Subcutaneous adipose tissue (tissue), 4 donors: ENCODE data around the gene ABHD12. TPM values are rescaled to one million over a fixed set of nuclear protein-coding genes. Genes with fewer than 3 reads are reported as not detected.

ENCODE experiments used
- small RNA-seq: library from RNA; depleted of rRNA; stranded (forward); fragments of <200 nt; gene quantifications from one replicate; pipeline ENCODE3, GENCODE V24; 2016
- total RNA-seq, 4 donors: library from RNA; depleted of rRNA; stranded (reverse); fragments of >200 nt; gene quantifications; one replicate each; pipeline ENCODE4 v1.1.0, GENCODE V29; 2016

The ABHD12 gene
- total RNA-seq, 4 donors from 2014 or later: 36.5 to 60.3 (median 51.6) TPM

Small RNAs within 50 kb of the gene (small RNA-seq; reads per million reads assigned to genes)
- gene AL121772.2: not detected

Other genes starting within 250 kb of the ABHD12 start
- 10 to 100 TPM; 41.3 to 82.5 (median 53.6) TPM for gene ENTPD6, start 195.1 kb downstream of the ABHD12 start, total RNA-seq
- 100 to 1,000 TPM in 3 of 4 donors, 10 to 100 TPM in 1; 99.3 to 216 (median 137) TPM for gene PYGB, start 142.8 kb downstream of the ABHD12 start, total RNA-seq
- gene GINS1, start 16.8 kb upstream of the ABHD12 start, total RNA-seq: 1 to 10 TPM in 2 of 4 donors, under 1 TPM in 2; 0.16 to 2.2 (median 0.83) TPM
- 1 to 10 TPM; 4.6 to 10.0 (median 4.8) TPM for gene NINL, start 194.7 kb upstream of the ABHD12 start, total RNA-seq
- 1 to 10 TPM; 4.0 to 6.2 (median 5.4) TPM for gene NANP, start 233.2 kb upstream of the ABHD12 start, total RNA-seq